Fibroblast of peridontal ligament (primary cell): ENCODE data around the gene COL24A1.
A peak's percentile ranks its signal among the peaks of the same experiment; 100 is the strongest.
"Not testable (repeated sequence)": the region's sequence is repeated elsewhere in the genome, so short reads cannot be mapped to it uniquely, and the experiment has no call there.

Experiments
- DNase-seq: peaks from one replicate; pipeline ENCODE4 v3.0.0-alpha.2; 2010; ENCODE audit errors: extremely low read depth

COL24A1 gene

GRCh38 chr1:86153836-86154235, 2.7 kb downstream of the COL24A1 start:
- DNase-seq: peak; percentile 44

DNA sequence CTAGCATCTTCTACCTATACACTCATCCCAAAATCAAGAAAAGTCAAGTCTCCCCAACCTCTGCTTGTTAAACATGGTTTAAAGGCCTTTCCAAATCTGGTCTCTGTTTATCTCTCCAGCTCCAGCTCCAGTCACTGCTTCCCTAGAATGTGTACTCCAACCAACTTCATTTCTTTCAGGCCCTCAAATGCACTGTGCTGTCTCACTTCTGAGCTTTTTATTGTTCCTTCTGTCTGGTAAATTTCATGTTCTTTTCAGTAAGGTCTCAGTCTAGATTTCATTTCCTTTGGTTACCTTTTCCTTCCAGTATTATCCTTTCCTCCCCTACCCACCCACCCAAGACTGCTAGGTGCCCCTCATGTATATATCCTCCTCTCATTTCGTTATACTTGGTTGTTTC, 3.7 kb downstream of the COL24A1 start:
- DNase-seq: no peak

- DNase-seq: peak; percentile 64
Observed at GRCh38 chr1:86151427-86151826, 5.1 kb downstream of the COL24A1 start.

DNA sequence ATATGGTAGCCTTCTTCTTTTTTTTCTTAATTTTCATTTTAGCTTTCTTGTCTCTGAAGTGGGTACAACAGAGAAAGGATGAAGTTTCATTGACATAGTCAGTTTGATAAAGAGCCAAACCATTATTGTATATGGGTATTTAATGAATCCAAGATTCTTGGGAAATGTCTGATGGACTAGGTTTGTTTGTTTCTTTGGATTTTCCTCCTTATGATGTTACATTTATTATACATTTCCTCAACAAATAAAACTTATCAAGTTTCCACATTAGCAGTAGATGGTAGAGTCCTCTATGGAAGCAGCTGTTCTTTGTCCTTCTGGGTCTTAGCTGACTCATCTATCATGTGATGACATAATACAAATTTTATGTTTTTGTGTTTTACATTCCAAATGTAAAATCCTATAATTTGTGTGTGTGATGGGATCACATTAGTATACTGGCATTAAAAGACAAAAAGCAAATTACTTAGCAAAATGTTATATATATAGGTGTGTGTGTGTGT, 6.0 kb downstream of the COL24A1 start:
- DNase-seq: peak; percentile 55

DNA sequence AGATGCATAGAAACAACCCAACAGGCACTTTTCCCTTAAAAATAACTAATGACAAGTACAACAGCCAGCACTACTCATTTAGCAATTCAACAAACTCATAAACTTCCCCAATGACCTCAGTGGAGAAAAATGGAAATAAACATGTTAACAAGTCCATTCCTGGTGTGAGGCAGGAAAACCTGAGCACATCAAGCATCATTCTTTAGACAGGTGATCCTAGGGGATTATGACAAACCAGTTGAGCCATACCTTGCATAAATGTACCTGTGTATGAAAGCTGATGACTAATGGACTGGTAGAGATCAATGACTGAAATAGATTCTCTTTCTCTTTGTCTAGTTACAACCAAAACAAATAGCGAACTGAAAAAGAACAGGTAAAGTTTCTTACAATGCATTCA, 7.0 kb downstream of the COL24A1 start:
- DNase-seq: no peak

DNA sequence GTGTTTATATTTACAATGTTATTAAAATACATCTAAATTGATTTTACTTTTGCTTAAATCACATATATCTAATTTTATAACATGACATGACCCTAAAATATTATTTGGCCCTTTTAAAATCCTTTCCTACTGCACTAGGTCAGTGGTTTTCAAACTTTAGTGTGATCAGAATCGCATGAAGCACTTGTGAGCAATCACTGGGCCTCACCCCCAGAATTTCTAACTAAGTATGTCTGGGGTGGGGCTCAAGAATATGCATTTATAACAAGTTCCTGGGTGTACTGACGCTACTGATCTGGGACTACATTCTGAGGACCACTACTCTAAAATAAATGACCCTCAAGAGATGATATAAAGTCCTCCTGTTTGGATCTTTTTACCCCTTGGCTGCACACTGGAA, 8.8 kb downstream of the COL24A1 start:
- DNase-seq: no peak

DNA sequence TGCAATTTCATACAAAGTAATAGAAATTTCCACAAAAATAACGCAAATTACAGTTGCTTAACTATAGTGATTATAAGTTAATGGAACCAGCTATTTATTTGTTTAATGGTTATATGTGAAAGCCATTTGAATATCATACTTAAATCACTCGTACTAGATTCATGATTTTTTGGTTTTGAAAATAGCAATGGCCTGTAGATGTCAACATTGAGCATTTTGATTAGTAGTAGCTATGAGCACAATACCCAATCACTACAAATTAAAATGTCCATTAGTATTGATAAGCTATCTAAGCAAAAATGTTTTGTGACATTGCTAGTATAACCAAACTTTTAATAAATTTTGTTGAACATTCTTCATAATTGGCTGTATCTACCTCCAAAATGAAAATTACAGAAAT, 10.0 kb downstream of the COL24A1 start:
- no peak for DNase-seq

GRCh38 chr1:86140281-86140880, 16.2 kb downstream of the COL24A1 start:
- DNase-seq: no peak

DNA sequence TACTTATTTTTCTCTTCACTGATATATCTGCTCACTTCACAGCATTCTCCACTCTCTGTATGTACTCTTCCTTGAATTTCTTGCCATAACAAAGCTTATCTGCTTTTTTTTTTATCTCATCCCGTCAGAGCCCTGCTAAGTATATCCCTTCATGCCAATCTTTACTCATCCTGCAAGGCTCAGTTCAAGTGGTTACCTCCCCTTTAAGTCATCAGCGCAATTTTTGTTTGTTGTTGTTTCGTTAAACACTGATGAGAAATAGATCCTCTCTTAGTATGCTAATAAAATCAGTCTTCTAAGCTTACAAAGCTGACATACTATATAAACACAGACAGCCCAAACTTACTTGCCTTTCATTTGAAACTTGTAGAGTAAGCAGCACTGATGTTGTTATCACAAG, 17.8 kb downstream of the COL24A1 start:
- DNase-seq: no peak

DNA sequence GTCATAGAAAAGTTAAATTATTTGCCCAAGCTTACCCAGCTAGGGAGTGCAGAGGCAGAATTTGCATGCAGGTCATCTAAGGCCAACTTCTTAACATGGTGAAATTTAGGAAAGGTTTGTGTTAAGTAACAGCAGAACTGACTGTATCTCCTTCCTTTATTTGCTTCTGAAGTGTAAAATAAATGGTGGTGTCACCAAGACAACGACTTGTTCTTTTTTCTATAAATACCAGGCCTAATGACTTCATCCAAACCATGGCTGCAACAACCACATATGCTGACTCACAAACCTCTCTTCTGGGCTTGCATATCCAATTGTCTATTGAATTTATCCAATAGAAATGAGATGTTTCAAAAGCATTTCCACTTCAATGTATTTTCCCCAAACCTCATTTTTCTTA, 19.1 kb downstream of the COL24A1 start:
- DNase-seq: peak; percentile 95

- no peak for DNase-seq
Observed at GRCh38 chr1:86119214-86119764, 37.3 kb downstream of the COL24A1 start.

DNA sequence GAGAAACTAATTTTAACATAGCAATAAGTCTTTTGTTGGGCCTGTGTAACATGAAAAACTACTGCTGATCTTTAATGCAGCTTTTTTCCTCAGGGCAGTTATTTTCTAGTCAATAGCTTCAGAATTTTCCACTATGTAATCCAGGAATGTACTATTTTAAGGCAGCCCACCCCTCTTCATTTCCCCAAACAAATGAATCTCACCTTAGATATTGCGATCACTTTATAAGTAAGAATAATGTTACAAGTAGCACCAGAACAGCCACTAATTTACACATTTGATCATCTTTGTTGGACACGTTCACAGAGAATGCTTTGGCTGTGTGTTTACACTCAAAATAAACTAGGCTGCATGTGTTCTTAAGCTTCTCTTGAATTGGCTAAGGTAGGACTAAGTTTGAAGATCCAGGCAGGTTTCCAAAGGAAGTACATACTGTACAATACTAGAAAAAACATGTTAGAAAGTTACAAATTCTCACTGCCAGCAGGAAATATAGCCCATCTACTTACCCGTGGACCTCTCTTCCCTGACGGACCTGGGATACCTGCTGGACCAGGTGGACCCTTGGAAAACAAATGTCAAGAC, 41.7 kb downstream of the COL24A1 start:
- no peak for DNase-seq

GRCh38 chr1:86114236-86114635, 42.3 kb downstream of the COL24A1 start:
- no peak for DNase-seq

GRCh38 chr1:86111590-86111989, 45.0 kb downstream of the COL24A1 start:
- not testable (repeated sequence) for DNase-seq

- no peak for DNase-seq
Observed at GRCh38 chr1:86110451-86111129, 46.0 kb downstream of the COL24A1 start.

DNA sequence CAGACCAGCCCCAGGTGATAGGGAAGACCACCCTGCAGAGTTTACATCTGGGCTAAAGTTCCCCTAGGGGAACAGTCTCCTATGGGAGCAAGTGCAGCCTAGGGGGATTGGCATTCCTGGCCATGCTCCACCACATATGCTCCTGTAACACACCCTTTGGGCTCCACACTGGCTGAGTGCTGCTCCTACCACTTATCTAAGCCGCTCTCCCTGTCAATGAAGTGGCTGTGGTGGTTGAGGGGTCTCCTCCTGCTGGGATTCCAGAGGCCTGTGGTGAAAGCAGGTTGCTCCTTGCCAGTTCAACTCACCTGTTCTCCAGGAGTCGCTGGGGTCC, 51.1 kb downstream of the COL24A1 start:
- DNase-seq: no peak

DNA sequence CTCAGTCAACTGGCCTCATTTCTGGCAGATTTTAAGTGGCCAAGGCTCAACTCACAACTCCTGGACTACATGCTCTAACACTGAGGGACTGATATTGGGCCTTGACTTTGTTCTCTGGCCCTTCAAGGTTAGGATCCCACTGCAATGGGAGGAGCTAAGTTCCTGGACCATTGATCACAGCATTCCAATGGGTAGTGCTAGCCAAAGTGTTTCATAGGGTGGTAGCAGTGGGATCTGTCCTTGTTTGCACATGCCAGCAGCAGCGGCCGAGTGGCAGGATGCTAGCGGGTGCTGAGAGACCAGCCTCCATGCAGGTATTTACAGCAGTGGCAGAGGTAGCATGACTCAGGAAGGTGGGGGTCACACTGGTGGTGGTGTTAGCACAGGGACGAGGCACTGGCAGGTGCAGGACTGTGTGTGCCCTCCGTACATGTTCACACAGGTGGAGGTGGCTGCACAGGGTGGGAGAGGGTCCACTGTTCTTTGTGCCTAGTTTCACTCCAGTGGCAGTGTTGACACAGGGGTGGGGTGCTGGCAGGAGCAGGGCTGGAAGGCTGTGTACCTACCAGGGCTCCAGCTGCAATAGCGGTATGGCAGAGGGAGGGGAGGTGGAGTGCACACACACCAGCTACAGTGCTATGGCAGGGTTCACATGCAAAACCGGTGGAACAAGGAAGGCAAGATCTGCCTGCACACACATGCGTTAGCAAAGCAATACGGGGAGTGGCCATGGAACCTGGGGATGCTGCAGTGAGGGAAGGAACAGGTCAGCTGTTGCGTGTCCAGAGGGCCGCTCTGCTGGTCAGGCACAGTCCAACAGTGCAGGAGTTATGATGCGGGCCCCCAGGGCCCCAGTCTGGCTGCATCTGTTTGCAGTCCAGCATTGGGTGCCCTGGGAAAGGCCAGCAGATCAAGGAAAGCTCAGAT, 51.7 kb downstream of the COL24A1 start:
- no peak for DNase-seq

GRCh38 chr1:86101616-86102015, 55.0 kb downstream of the COL24A1 start:
- peak; percentile 60 for DNase-seq

DNA sequence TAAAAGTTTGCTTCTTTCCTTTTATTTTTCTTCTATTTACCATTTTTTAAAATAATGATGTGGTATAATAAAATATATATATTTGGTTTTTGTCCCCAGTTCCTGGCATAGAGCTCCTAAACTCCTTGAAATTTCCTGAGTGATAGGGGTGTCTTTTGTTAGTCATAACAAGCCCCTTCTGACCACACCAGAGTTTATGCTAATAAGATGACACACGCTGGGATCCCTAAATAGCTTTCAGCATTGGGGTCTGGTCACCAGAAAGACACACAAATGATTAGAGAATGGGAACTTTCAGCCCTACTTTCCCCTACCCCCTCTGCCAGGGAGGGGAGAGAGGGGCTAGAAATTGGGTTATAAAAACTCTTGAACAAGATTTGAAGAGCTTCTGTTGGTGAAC, 56.2 kb downstream of the COL24A1 start:
- no peak for DNase-seq

- DNase-seq: no peak
Observed at GRCh38 chr1:86089765-86090164, 66.8 kb downstream of the COL24A1 start.

DNA sequence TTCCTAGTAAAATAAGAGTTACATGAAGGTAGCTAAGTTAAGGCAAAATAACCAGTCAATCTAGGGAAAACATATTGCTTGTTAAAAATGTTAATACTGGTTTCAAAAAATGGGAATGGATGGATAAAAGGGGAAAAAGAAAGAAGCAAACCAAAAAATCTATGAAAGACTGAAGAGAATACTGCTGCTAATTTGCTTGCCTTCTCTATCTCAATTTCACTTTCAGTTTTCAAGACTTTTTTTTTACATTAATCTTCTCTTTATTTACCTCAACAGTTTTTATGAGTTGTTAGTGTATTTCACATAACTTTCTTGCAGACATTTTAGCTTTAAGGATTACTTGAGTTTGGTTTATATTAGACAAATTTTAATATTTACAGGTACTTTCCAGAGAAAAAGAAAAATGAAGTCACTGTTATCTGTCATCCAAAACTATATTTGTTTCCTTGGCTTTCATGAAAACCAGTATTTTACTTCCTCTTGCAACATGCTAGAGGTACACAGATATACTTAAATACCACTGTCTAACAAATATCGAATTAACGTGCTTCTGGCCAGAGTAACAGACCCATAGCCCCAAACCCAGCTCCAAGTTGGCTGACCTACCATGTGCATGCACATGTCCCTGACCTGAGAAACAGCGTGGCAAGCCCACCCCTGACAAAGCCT, 70.7 kb downstream of the COL24A1 start:
- no peak for DNase-seq
